ENCODE measurements around the gene SEMA6B.

Gene SEMA6B

DNA sequence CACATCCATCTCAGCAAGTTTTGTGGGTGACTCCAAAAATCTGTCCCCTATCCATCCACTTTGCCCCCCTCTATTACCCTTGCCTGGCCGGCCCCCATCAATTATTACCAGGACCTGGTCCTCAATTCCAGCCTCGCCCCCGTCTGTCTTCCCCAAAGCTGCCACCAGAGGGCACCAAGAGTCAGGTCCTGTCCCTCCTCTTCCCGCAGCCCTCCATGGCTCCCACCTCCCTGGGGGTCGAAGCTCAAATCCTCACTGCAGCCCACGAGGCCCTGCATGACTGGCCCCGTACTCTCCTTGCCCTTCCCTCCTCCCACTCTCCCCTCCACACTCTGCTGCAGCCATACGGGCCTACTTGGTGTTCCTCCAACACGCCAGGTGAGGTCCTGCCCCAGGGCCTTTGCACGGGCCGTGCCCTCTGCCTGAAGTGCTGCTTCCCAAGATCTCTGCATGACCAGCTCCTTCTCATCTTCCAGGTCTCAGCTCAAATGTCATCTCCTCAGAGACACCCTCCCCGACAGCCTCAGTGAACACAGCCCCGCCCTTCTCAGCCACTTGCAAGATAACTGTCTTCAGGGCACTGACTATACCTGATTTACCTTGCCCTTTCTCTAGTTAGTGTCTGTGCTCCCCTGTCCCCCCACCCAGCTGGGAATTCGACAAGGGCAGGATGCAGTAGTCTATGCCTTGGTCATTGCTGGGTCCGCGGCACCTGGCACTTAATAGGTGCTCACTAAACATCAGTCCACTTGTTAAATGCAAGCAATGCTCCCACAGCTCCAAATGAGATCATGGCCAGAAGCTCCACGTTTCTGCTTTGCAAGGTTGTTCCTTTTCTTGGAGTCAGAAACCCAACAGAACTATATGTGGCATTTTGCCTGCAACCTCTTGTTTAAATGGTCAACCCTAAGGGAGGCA, 16.8 kb upstream of the SEMA6B start:
- H3K27ac ChIP-seq: no peak overlapping the region
- TF ChIP-seq, protein P1, sequence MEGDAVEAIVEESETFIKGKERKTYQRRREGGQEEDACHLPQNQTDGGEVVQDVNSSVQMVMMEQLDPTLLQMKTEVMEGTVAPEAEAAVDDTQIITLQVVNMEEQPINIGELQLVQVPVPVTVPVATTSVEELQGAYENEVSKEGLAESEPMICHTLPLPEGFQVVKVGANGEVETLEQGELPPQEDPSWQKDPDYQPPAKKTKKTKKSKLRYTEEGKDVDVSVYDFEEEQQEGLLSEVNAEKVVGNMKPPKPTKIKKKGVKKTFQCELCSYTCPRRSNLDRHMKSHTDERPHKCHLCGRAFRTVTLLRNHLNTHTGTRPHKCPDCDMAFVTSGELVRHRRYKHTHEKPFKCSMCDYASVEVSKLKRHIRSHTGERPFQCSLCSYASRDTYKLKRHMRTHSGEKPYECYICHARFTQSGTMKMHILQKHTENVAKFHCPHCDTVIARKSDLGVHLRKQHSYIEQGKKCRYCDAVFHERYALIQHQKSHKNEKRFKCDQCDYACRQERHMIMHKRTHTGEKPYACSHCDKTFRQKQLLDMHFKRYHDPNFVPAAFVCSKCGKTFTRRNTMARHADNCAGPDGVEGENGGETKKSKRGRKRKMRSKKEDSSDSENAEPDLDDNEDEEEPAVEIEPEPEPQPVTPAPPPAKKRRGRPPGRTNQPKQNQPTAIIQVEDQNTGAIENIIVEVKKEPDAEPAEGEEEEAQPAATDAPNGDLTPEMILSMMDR (conservative IDR thresholded peaks at IDR 0.05): peak; percentile 85
- no peak for TF ChIP-seq ZFX (IDR thresholded peaks at IDR 0.05)

DNA sequence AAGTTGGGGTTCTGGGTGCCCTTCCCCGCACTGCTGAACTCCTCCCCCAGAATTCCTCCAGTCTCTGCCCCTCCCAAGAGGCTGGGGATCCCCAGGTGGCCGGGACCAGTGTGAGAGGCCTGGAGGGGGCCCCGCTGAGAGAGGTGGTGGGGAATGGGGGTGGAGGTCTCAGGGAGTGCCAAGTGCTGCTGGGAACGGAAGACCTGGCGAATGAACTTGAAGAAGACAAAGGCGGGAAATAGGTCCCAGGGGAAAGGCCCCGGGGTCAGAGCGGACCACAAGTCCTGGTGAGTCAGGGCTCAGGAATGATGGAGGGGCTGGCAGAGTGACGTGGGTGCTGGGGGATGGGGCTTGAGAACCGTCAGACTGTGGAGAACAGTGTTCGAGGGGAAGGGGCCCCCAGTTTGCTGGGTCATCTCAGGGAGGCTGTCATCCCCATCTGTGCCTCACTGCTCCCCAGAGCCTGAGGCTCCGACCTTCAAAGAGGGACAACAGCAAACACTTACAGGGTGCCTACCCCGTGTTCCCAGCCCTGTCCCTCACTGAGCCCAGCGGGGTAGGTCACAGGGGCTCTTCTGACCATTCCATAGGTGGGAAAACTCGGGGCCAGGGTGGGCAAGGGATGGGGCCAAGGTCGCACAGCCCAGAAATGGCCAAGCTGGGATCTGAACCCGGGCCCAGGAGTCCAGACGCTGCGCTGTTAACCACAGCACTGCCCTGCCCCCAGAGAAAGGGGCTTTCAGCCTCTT, 16.0 kb upstream of the SEMA6B start:
- TF ChIP-seq, protein P1 (conservative IDR thresholded peaks at IDR 0.05): no peak
- no peak for TF ChIP-seq ZFX (IDR thresholded peaks at IDR 0.05)
- H3K27ac ChIP-seq: no peak overlapping the region

DNA sequence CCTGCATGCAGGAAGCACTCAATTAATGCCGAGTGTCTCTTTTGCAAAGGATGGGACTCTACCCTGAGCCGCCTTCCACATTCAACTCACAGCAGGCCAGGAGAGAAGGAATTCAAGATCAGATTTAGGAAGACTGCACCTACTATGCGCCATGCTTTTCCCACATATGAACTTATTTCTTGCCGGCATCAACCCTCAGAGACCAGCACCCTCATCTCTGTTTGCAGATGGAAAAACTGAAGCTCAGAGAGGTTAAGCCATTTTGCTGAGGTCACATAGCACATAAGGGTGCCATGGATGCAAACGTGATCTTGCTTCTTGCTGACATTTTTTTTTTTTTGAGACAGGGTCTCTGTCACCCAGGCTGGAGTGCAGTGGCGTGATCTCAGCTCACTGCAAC, 14.2 kb upstream of the SEMA6B start:
- no peak for TF ChIP-seq ZFX (IDR thresholded peaks at IDR 0.05)
- TF ChIP-seq, protein P1 (conservative IDR thresholded peaks at IDR 0.05): no peak
- H3K27ac ChIP-seq: no peak overlapping the region

DNA sequence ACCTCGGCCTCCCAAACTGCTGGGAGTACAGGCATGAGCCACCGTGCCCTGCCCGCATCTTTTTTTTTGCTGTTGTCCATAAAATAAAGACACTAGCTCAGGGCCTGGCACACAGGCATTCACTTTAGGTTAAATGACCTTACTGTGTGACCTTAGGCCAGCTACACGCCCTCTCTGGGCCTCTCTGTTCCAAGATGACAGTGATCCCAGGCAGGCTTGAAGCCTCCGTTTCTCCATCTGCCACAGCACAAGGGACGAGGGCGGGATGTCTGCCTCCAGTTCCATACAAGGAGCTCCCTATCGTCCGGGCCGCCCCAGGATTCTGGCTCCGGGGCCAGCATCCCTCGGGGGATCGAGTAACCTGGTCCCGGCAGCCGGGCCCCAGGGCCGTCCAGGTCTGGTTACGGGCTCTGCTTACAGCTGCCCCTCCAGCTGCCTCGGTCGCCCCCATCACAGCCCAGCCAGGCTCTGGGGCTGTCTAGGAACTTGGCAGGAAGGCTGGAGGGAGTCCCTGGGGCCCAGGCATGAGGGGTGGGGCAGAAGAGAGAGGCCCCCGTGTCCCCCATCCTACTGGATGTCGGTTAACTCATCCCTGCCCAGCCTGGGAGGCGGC, 11.9 kb upstream of the SEMA6B start:
- no peak overlapping the region for H3K27ac ChIP-seq
- TF ChIP-seq, protein P1 (conservative IDR thresholded peaks at IDR 0.05): no peak
- no peak for TF ChIP-seq ZFX (IDR thresholded peaks at IDR 0.05)

DNA sequence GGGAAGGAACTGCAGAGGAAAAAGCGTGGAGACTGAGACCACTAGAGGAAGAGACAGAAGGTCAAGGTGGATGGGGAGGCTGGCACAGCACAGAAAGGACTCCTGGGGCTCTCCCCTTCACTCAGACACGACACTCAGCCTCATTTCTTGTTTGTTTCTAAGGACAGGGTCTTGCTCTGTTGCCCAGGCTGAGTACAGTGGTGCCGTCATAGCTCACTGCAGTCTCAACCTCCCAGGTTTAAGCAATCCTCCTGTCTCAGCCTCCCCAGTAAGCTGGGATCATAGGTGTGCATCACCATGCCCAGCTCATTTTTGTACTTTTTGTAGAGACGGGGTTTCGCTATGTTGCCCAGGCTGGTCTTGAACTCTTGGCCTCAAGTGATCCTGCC, 11.4 kb upstream of the SEMA6B start:
- H3K27ac ChIP-seq: no peak overlapping the region
- no peak for TF ChIP-seq ZFX (IDR thresholded peaks at IDR 0.05)
- TF ChIP-seq, protein P1 (conservative IDR thresholded peaks at IDR 0.05): no peak

DNA sequence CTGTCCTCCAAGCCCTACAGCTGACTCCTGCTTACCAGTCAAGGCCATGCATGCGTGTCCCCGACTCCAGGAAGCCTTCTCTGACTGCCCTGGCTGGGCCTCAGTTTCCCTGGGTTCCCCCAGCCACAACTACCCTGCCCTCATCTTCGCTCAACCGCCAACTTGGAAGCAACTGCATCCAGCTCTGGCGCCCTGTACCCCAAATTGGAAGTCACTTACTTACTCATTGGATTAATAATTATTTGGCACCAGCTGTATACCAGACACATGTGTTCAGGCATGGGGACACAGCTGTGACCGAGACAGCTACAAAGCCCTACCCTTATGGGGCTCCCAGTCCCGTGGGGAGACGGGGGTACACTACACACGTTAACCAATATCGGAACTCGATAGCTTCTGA, 10.9 kb upstream of the SEMA6B start:
- no peak overlapping the region for H3K27ac ChIP-seq
- TF ChIP-seq, protein P1 (conservative IDR thresholded peaks at IDR 0.05): no peak
- TF ChIP-seq ZFX (IDR thresholded peaks at IDR 0.05): no peak

DNA sequence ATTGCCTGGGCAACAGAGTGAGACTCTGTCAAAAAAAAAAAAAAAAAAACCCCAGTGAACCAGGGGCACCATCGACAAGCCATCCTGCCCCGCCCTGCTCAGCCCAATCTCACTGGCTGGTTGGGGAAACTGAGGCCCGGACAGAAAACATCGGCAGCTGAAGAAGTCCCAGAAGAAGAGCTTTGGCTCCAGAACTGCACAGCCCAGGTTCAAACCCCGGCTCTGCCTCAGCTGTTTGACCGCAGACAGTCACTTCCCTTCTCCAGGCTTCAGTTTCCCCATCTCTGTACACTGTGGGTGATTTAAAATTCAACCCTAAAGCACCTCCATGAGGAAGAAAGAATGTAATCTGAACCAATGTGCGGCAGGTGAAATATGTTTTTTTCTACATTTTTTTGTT, 9.4 kb upstream of the SEMA6B start:
- TF ChIP-seq ZFX (IDR thresholded peaks at IDR 0.05): no peak
- TF ChIP-seq, protein P1 (conservative IDR thresholded peaks at IDR 0.05): no peak
- H3K27ac ChIP-seq: no peak overlapping the region
